Head of caudate nucleus (tissue), 42 donors: ENCODE data around the gene COG8.

Source experiments
- DNase-seq, 42 donors: peaks; one replicate each; pipeline versions ENCODE4 v3.0.0 to v3.0.0-alpha.2; 2020 to 2021; ENCODE audit warnings: mixed read lengths in 7 of 42
- intact Hi-C: fragments of 100-400 bp; cut with DNase I; formaldehyde crosslinking; loops from one replicate; pipeline ENCODE4 v1.15.0; 2022

The COG8 gene

DNA sequence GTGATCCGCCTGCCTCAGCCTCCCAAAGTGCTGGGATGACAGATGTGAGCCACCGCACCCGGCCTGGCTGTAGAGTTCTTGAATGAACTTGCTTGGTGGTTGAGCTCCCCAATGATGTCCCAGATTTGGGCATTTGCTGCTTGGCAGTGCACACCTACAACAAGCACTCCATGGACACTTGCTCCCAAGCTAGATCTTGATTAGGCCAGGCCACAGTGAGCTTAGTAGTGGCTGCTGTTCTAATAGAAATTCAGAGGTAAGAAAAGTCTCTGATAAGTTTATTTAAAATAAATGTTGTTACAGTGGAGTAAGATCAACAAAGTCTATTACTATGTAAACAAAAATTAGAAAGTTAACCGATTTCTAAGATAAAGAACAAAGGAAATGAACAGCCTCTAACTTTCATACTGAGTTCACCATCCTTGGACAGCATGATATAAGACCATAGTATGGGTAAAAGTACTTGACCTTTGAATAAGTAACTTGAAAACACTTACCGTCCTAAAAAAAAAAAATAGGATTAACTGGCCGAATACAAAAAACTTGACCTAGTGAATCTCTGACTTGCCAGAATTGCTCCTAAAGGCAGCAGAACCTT lies 11.3 kb upstream of the COG8 start:
- intact Hi-C loops: no loop called here
- no peak for DNase-seq

DNA sequence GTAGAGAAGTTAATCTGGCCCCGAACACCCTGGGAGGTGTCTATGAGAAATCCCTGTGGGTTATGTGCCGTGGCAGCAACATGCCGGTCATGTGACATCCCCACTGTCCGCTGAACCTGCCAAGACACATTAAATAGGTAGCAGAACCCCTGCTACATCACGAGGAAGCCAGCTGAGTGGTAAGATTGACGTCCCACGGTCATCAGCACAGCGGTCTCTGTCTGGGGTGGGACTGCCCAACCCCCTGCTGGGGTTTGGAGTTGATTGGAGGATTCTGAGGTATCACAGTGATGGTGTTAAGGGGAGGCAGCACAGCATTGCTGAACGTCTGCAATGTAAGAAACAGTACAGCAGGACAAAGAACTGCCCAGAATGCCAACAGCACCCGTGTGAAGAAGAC lies 10.2 kb upstream of the COG8 start:
- no peak for DNase-seq
- intact Hi-C loops: no loop called here

DNA sequence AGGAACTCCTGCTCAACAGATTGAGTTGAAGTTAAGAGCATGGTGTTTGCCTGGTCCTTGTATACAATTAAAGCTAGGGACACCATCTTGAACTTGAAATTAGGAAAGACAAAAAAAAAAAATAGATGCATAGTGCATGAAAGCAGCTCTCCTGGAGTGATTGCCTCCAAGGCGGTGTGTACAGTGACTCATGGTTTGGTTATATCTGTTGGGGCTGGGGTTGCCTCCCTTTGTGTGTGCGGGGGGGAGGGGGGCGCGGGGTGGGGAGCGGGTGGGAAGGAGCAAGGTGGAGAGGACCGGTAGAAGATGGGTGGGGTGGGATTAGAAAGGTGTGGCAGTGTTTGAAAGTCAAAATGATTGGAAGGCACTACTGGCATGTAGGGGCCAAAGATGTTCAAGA lies 8.9 kb upstream of the COG8 start:
- no peak for DNase-seq
- intact Hi-C loops: no loop called here

DNA sequence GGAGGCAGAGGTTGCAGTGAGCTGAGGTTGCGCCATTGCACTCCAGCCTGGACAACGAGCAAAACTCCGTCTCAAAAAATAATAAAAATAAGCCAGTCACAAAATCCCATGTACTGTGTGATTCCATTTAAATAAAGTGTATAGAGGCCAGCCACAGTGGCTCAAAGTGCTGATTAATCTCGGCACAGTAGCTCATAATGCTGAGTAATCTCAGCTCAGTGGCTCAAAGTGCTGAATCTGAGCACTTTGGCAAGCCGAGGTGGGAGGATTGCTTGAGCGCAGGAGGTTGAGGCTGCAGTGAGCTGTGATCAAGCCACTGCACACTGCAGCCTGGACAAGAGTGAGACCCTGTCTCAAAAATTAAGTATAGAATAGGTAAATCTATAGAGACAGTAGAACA lies 7.3 kb upstream of the COG8 start:
- DNase-seq: peak in 1 of 42 donors; percentile 8
- intact Hi-C loops: no loop called here

DNA sequence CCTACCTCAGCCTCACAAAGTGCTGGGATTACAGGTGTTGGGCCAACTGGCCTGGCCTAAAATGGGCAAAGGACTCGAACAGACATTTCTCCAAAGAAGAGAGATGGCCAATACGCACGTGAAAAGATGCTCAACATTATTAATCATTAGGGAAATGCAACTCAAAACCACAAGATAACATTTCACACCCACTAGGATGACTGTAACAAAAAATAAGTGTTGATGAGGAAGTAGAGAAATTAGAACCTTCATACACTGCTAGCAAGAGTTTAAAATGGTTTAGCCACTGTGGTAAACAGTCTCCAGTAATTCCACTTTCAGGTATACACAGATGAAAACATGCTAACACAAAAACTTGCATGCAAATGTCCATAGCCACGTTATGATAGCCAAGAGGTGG lies 6.6 kb upstream of the COG8 start:
- intact Hi-C loops: no loop called here
- peak in 1 of 42 donors; percentile 4 for DNase-seq

DNA sequence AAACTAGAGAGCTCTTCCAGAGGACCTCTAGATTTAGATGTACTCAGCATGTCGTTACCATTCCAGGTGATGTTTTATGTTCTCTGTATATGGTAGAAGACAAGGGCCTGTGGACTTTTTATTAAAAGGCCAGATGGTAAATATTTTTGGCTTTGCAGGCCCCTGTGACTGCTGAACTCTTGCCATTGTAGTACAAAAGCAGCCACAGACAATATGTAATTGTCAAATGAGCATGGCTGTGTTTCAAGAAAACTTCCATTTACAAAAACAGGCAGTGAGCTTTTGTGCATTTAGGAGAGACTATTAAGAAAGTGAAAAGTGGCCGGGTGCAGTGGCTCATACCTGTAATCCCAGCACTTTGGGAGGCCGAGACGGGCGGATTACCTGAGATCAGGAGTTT lies 4.8 kb upstream of the COG8 start:
- DNase-seq: peak in 1 of 42 donors; percentile 2
- intact Hi-C loops: no loop called here

DNA sequence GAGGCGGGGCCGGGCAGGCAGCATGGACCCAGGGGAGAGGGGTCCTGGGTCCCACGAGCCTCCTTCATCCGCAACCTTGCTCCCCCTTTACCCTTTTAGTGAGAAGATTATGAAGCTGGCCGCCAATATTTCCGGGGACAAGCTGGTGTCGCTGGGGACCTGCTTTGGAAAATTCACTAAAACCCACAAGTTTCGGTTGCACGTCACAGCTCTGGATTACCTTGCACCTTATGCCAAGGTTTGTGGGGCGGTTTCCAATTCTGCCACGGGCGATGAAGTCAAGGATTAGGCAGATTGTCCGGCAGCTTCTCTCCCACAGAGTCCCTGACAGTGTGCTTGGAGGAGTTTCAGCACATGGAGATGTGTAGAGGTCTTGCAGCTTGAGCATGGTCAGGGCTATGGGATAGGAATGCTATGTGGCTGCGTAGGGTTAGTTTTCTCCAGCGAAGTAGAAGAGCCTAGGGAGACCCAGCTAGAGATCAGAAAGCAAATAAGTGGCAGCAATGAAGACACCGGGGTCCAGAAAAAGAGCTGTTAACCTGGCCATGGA lies 806 bp upstream of the COG8 start:
- intact Hi-C loops: no loop called here
- no peak for DNase-seq

DNA sequence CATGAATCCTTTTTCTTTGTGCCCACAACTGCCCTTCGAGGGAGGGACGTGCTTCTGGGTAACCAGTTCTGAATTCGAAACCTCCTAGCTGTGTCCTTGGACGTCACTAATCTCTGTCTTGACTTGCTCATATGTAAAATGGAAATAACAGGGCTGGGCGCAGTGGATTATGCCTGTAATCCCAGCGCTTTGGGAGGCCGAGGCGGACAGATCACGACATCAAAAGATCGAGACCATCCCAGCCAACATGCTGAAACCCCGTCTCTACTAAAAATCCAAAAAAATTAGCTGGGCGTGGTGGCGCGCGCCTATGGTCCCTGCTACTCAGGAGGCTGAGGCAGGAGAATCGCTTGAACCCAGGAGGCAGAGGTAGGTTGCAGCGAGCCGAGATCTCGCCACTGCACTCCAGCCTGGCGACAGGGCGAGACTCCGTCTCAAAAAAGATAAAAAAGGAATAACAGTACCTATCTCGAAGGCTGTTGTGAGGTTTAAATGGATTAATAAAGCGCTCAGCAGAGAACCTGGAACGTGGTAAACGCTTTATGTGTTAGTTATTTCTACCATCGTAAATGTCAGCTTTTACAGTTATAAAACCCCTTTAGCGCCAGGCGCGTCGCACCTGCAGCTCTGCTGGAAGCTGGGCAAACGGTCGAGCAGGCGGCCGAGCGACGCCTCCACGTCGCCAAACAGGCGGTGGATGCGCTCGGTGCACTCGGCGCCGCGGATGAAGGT lies 641 bp downstream of the COG8 start:
- peak in 8 of 42 donors; percentile 37 to 75 (median 60) for DNase-seq
- intact Hi-C loops: loop anchor here (2.0 to 10.0 kb wide), 2 partner anchors 28 to 46 kb away; partner anchors contain the start of genes TERF2 and VPS4A

DNA sequence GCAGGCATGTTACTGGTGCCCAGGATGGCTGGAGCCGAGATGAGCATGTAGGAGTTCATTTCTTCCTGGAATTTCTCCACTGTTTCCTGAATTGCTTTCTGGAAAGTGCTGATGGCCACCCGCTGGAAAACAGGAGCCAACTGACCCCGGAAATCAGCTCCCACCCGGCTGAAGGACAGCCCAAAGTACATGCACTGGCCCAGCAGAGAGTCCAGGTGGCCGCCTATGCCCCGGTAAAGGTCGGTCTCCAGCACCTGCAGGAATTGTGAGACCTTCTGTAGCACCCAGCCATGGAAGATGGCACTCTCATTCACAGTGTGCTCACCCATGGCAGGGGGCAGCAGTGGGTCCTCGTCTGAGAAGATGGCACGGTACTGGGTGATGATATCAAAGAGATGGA lies 4.7 kb downstream of the COG8 start:
- DNase-seq: peak in 1 of 42 donors; percentile 10
- intact Hi-C loops: loop anchor here (10.0 kb wide), 1 partner anchor 50 kb away; the partner anchor contains the start of gene TERF2

DNA sequence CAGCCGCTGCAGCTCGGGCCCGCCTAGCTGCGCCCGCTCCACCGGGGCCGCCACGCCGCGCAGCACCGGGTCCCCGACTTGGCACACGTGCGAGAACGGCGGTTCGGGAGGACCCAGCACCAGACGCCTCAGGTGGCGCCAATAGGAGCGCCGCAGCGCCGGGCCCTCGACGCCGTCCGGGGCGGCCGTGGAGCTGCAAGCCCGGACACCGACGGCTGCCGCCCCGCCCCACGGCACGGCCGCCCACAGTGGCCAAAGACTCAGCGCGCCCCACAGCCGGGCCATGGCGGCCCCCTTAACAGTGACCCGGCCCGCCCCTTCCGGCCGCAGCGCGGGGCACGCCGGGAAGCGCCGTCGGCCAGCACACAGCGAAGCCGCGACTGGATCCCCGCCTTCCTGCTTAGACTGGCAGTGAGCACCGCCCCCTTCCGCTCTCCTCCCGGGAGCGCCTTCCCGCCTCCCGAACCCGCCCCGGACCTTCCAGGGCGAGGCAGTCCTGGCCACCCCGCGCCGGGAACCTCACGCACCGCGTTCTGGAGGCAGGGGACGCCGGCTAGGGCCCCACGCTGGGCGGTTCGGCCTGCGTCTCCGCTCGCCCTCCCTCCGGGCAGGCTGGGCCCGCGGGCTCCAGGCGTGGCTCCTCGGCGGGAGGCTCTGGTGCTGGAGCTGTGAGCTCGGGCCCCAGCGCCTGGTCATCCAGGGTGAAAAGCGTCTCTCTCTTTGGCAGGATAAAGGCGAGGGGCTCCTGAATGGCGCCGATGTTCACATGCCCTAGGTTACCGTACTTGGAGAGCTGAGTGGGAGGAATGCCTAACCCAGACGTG lies 8.9 kb downstream of the COG8 start, which contains the start of gene PDF:
Gene PDF, minus strand, starts transcription at position 303 of the 824 bp plus-strand sequence. Its CDS starts 18 bp downstream, at position 285.
- intact Hi-C loops: loop anchor here (10.0 kb wide), 1 partner anchor 54 kb away; the partner anchor contains the start of gene TERF2

DNA sequence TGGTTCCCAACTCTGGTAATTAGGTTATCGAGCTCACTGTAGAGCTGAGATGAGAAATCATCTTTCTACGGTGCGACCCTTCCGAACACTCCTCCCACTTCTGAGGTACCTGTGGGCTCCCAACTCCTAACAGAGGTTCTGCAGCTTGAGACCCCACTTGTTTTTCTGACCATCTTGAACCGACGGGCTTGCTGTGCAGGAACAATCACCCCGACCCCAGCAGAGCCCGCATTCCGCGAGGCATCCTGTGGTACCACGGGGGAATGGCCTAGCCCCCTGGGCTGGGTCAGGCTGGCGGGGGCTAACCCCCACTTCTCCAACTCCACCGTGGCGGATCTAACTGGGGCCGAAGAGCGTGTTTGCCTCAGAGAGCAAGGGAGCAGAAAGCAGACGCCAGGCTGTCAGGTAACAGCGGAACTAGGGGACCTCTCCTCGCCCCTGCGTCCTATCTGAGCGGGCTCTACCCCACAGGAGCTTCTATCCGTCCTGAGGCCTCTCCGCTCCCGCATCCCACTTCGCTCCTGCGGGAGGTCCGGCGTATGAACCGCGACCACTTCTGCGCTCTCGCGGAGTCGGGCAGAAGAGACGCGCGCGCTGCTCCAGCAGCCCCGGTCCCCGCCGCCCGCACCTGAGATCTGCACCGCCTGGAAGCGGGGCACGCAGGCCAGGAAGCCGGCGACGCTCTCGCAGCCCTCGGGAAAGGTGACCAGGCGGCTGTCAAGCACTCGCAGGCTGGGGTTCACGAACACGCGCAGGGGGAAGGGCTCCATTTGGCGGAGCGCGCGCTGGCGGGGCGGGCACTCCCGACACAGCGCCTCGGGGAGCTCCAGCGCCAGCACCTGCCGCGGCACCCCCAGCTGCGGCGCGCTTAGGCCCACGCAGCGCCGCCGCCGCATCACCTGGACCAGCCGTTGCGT lies 9.7 kb downstream of the COG8 start:
- intact Hi-C loops: loop anchor here (10.0 kb wide), 1 partner anchor 55 kb away; the partner anchor contains the start of gene TERF2
- peak in 37 of 42 donors; percentile 5 to 78 (median 59) for DNase-seq

More for the DNA sequence above, 8.9 kb downstream of the COG8 start, which contains the start of gene PDF:
- DNase-seq: peak; percentile 88 to 98 (median 95)

DNA sequence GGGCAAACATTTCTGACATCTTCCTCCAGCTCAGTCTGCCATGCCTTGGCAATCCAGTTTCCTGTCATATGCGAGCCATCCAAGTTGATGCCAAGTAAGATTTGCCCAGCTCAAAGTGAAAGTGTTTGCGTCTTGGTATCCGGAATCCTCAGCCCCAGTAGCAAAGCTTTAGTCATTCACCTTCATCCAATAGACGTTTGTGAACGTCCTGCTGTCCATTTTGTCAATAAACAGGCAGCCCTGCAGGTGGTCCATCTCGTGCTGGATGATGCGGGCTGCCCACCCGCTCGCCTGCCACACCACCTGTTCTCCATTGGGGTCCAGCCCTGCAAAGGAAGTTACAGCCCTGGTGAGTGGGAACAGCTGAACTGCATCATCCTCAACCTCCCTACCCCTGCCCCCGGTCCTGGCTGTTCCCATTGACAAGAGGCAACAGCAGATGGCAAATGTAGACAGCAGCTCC lies 10.5 kb downstream of the COG8 start:
- DNase-seq: peak in 7 of 42 donors; percentile 6 to 35 (median 27)
- intact Hi-C loops: no loop called here

DNA sequence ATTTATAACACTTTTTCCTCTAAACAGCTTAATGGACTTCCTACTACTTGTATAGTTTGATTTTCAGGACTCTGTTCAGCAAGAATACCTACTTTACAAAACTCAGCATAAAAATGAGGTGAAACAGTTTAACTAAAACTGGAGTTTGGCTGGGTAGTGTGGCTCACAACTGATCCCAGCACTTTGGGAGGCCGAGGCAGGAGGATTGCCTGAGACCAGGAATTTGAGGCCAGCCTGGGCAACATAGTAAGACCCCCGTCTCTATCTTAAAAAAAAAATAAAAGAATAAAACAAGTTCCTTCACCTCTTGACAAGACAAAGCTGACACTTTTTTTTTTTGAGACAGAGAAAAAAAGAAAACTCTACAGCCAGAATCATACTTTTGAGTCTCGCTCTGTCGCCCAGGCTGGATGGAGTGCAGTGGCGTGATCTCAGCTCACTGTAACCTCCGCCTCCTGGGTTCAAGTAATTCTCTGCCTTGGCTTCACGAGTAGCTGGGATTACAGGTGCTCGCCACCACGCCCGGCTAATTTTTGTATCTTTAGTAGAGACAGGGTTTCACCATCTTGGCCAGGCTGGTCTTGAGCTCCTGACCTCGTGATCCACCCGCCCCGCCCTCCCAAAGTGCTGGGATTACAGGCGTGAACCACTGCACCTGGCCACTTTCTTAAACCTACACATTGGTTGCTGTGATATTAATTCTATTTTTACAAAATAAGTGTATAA lies 11.6 kb downstream of the COG8 start:
- intact Hi-C loops: no loop called here
- peak in 6 of 42 donors; percentile 7 to 25 (median 16) for DNase-seq

DNA sequence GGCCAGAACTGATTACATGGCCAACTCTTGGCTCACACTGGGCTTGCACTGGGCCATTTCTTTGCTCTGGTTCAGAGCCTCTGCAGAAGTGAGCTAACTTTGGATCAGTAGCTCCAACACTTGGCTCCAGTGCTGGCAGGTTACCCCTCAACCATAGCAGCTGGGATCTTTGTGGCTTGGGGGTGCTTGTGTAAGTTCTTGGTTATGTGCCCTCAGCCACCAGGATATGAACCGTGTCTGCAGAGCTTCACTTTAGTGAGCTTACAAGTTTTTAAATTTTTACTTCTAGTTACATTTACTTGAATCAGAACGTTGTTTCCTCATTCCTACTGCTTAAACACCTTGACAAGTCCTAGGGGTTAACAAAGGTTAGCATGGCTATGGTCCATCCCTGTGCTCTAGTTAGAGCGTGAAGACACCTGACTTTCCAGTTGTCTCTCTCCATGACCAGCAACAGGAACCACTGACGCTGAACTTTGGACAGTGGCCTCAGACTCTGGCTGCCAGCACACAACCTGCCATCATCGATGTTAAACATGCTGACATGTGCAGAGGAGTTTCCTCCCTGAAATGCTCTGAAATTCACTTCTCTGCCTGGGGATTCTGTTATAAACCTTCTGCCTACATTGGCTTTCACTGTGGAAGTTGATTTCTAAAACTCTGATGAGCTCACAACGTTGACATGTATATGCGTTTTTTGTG lies 13.0 kb downstream of the COG8 start:
- intact Hi-C loops: no loop called here
- DNase-seq: peak in 4 of 42 donors; percentile 3 to 30 (median 18)

DNA sequence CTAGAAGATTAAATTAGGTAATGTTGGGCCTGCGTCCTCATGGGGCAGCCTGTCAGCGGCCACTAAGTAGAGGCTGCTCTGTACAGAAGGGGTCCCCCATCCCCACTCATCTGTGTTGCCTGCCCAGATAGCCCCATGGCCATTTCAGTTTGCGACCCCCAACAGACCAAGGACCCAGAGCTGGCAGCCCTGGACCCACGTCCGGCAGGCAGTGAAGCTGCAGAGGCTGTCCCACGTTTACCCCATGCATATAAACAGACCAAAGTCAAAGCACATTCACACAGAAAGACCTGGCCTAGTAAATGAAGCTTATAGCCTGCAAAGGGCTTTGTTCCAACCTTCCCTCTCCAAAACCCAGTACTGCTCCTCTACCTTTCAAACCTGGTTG lies 13.6 kb downstream of the COG8 start:
- intact Hi-C loops: no loop called here
- peak in 5 of 42 donors; percentile 1 to 35 (median 22) for DNase-seq

DNA sequence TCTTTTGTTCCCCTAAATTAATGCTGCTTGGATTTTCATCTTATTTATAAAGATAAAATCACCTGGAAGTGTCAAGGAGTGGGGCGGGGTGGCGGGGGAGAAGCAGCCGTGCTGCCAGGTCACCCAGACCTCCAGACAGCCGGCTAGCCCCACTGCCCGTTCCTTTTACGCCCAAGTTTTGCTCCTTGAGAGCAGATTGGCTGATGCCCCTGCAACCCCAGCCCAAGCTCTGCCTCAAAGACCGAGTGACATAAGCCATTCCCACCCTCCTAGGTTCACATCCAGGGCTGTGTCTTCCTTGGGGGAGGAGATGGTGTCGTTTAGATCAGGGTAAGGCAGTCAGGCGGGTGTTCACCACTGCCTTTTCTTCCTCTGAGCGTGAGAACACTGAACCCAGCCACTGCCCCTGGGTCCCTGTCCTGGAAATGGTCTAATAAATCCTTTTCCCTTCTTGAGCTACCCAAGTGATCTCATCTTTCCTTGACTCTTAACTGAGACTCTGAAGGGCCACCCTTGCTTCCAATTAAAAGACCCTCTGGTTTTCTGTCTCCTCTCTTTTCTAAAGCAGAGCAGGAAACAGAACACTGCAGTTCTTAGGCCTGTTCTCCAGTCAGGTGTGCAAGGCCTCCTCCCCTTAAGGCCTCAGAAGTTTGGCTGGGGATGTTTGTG lies 14.6 kb downstream of the COG8 start:
- peak in 3 of 42 donors; percentile 8 to 31 (median 22) for DNase-seq
- intact Hi-C loops: no loop called here
